ENCODE measurements around the gene SPEM3.

- TF ChIP-seq CTCF (IDR thresholded peaks at IDR 0.05; ENCODE audit: borderline replicate concordance, extremely low read depth, low read length, poor library complexity, severe bottlenecking) (no peak), EZH2 (IDR thresholded peaks at IDR 0.05; ENCODE audit: borderline replicate concordance, low read depth, low read length, severe bottlenecking) (no peak)
Observed at GRCh38 chr17:7475764-7476422, 47.2 kb downstream of the SPEM3 start.

All from DND-41 (cell line).